ENCODE data around the gene GUCY1A1. TPM values are rescaled to one million over a fixed set of nuclear protein-coding genes. Genes with fewer than 3 reads are reported as not detected.

The GUCY1A1 gene
- total RNA-seq, 3 donors from 2014 or later, result 7.4 to 213 (median 18.8) TPM

DNA sequence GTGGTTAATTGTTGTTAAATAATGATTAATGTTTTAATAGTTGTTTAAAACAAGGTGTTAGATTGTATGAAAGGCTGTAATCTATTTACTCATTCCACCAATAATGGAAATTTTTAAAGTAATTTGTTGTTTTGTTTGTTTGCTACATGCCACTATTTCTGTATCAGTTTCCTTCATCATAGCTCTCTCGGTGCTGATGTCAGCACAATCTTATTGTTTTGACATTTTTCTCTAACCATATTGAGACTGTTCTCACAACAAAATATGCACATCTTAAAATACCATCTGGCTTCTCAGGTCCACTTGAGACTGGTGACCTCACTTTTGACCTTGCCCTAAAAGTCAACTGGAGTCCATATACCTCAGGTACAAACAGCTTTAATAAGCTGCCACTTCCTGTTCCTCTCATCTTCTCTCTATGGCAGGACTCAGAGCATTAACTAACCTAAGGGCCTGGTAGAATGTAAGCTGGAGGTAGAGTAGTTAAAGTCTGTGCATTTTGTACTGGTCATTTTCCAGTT is 91.2 kb downstream of the GUCY1A1 start:
- intact Hi-C loops (cut with DNase I, micrococcal nuclease), result no loop called here
- TF ChIP-seq, protein P1, sequence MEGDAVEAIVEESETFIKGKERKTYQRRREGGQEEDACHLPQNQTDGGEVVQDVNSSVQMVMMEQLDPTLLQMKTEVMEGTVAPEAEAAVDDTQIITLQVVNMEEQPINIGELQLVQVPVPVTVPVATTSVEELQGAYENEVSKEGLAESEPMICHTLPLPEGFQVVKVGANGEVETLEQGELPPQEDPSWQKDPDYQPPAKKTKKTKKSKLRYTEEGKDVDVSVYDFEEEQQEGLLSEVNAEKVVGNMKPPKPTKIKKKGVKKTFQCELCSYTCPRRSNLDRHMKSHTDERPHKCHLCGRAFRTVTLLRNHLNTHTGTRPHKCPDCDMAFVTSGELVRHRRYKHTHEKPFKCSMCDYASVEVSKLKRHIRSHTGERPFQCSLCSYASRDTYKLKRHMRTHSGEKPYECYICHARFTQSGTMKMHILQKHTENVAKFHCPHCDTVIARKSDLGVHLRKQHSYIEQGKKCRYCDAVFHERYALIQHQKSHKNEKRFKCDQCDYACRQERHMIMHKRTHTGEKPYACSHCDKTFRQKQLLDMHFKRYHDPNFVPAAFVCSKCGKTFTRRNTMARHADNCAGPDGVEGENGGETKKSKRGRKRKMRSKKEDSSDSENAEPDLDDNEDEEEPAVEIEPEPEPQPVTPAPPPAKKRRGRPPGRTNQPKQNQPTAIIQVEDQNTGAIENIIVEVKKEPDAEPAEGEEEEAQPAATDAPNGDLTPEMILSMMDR (IDR thresholded peaks at IDR 0.05), result no peak
- no peak for ATAC-seq
- no peaks in the 10 kb centered on the region for H3K4me1 ChIP-seq (ENCODE audit: low read depth)
- no peaks in the 10 kb centered on the region for H3K36me3 ChIP-seq (ENCODE audit: low read depth)
- DNase-seq, result no peak
- H3K9me3 ChIP-seq, result no peaks in the 10 kb centered on the region
- H3K4me3 ChIP-seq, result no peak overlapping the region

DNA sequence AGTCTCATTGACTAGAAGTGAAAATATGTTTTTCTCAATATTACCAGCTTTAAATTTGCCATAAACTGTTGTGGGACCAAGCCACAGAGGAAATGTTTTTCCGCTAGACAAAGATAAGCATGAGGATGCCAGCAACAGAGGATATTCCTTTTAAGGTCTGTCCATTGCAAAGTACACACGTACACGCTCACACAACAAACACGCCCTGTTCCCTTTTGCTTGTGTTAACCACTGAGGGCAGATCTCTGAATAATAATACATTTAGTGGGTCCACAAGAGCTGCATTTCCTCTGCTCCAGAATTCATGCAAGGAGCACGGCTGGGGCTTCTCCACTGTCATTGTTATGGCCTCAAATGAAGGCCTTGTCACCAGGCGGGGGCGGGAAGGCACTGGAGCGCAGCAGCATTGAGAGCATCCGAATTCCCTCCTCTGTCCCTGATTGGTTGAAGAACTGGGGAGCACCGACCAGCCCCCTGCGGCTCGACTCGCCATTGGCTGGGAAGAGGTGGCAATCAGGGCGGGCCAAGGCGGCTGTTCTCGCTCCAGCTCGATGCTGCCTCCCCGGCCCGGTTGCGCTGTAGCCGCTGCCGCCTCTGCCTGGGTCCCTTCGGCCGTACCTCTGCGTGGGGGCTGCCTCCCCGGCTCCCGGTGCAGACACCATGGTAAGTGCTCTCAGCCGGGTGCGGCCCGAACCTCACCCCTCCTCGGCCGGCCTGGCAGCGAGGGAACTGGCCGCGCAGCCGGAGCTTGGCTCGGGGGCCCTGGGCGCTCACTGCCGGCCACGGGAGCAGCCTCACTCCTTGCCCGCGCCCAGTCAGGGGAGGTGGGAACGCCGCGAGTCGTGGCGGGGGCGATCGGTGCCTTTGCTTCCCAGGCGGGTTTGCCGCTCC is 92.1 kb downstream of the GUCY1A1 start, which contains the start of gene GUCY1B1:
Gene GUCY1B1 (plus strand): TSS at position 541 of the 891 bp plus-strand sequence. CDS start 120 bp downstream, at position 661.
- peak within 1 kb of the TSS; percentile 17 for H3K4me3 ChIP-seq
- intact Hi-C loops (cut with DNase I, micrococcal nuclease), result no loop called here
- ATAC-seq, result peak; percentile 95
- peak; percentile 75 to 88 (median 83) for DNase-seq
- TF ChIP-seq, protein P1 (IDR thresholded peaks at IDR 0.05), result no peak
- no peaks in the 10 kb centered on the region for H3K4me1 ChIP-seq (ENCODE audit: low read depth)
- no peaks in the 10 kb centered on the region for H3K9me3 ChIP-seq
- no peaks in the 10 kb centered on the region for H3K36me3 ChIP-seq (ENCODE audit: low read depth)

GRCh38 chr4:155759372-155760252 is 93.0 kb downstream of the GUCY1A1 start:
- ATAC-seq (peak; percentile 49), DNase-seq (peak; percentile 14 to 50 (median 40))
- TF ChIP-seq, protein P1 (IDR thresholded peaks at IDR 0.05), result no peak
- H3K4me1 ChIP-seq (ENCODE audit: low read depth), result no peaks in the 10 kb centered on the region
- intact Hi-C loops (cut with DNase I, micrococcal nuclease), result no loop called here
- peak overlapping the region; percentile 17 for H3K4me3 ChIP-seq
- no peaks in the 10 kb centered on the region for H3K9me3 ChIP-seq
- H3K36me3 ChIP-seq (ENCODE audit: low read depth), result no peaks in the 10 kb centered on the region

- Histone ChIP-seq H3K9me3 (no peaks in the 10 kb centered on the region), H3K36me3 (ENCODE audit: low read depth) (no peaks in the 10 kb centered on the region), H3K4me1 (ENCODE audit: low read depth) (no peaks in the 10 kb centered on the region), H3K4me3 (no peak overlapping the region)
- ATAC-seq (no peak), DNase-seq (no peak)
- intact Hi-C loops (cut with DNase I, micrococcal nuclease), result no loop called here
- TF ChIP-seq, protein P1 (IDR thresholded peaks at IDR 0.05), result no peak
Measured at GRCh38 chr4:155761047-155761446, 94.4 kb downstream of the GUCY1A1 start.

- TF ChIP-seq, protein P1 (IDR thresholded peaks at IDR 0.05), result no peak
- H3K4me3 ChIP-seq, result no peak overlapping the region
- intact Hi-C loops (cut with DNase I, micrococcal nuclease), result no loop called here
- no peaks in the 10 kb centered on the region for H3K9me3 ChIP-seq
- no peaks in the 10 kb centered on the region for H3K36me3 ChIP-seq (ENCODE audit: low read depth)
- no peak for DNase-seq
- H3K4me1 ChIP-seq (ENCODE audit: low read depth), result no peaks in the 10 kb centered on the region
- no peak for ATAC-seq
Measured at GRCh38 chr4:155761916-155762315, 95.3 kb downstream of the GUCY1A1 start.

All from mucosa of descending colon (tissue), 3 donors.